CD14-positive monocyte (primary cell): ENCODE data around the gene PRPF38B. TPM values are rescaled to one million over a fixed set of nuclear protein-coding genes. Genes with fewer than 3 reads are reported as not detected.
A peak's percentile ranks its signal among the peaks of the same experiment; 100 is the strongest.

ENCODE experiments used
- DNase-seq, 3 donors: peaks; one replicate each; pipeline ENCODE4 v3.0.0-alpha.2; 2011 to 2022
- H2AFZ ChIP-seq: 2 replicates; pipeline ENCODE4 v1.6.0; 2012; ENCODE audit warnings: mild to moderate bottlenecking, low read depth, low read length, inconsistent platforms; ENCODE audit not compliant: insufficient read depth, poor library complexity, severe bottlenecking
- H3K27ac ChIP-seq, 2 donors: 1 replicate in 1 of 2; 2 replicates in 1 of 2; pipeline ENCODE4 v1.5.1; 2012 to 2013; ENCODE audit warnings: low read length in 2 of 2, control low read depth in 1 of 2, inconsistent platforms in 1 of 2, low read depth in 1 of 2, mild to moderate bottlenecking in 1 of 2
- H3K27me3 ChIP-seq, 2 donors: one replicate each; pipeline versions ENCODE4 v1.6.0 to v1.6.1; 2011 to 2013; ENCODE audit warnings: low read length in 2 of 2; ENCODE audit not compliant: control insufficient read depth in 2 of 2, insufficient read depth in 2 of 2
- H3K36me3 ChIP-seq, 2 donors: replicated peaks in 1 of 2; 1 replicate in 1 of 2; 2 replicates in 1 of 2; pipeline versions ENCODE4 v1.5.1 to v1.6.1; 2012 to 2013; ENCODE audit warnings: low read length in 2 of 2, control low read depth in 1 of 2, inconsistent platforms in 1 of 2, mild to moderate bottlenecking in 1 of 2; ENCODE audit not compliant: insufficient read depth in 2 of 2, control insufficient read depth in 1 of 2
- H3K4me1 ChIP-seq, 2 donors: 1 replicate in 1 of 2; 2 replicates in 1 of 2; pipeline versions ENCODE4 v1.5.1 to v1.6.1; 2012 to 2013; ENCODE audit warnings: low read length in 2 of 2, control low read depth in 1 of 2, inconsistent platforms in 1 of 2, mild to moderate bottlenecking in 1 of 2, moderate library complexity in 1 of 2; ENCODE audit not compliant: insufficient read depth in 2 of 2, control insufficient read depth in 1 of 2
- H3K4me2 ChIP-seq: replicated peaks from 2 replicates; pipeline ENCODE3; 2012; ENCODE audit warnings: low read length, moderate library complexity, mild to moderate bottlenecking; ENCODE audit not compliant: poor library complexity, severe bottlenecking; ENCODE audit errors: extremely low read depth
- H3K4me3 ChIP-seq, 3 experiments: fragments of 200-600 bp in 1 of 3; sonication (generic) in 1 of 3; replicated peaks in 1 of 3; 1 replicate in 2 of 3; 2 replicates in 1 of 3; pipeline ENCODE4 v1.5.1; 2011 to 2013; ENCODE audit warnings: low read length in 3 of 3, mild to moderate bottlenecking in 3 of 3, control low read depth in 2 of 3, low read depth in 2 of 3, inconsistent platforms in 1 of 3, moderate library complexity in 1 of 3
- H3K79me2 ChIP-seq: 2 replicates; pipeline ENCODE4 v1.6.0; 2012; ENCODE audit warnings: mild to moderate bottlenecking, control low read depth, inconsistent platforms, low read length, moderate library complexity; ENCODE audit not compliant: insufficient read depth
- H3K9ac ChIP-seq: 2 replicates; pipeline ENCODE4 v1.6.0; 2017; ENCODE audit warnings: low read length, mild to moderate bottlenecking; ENCODE audit not compliant: insufficient read depth, poor library complexity, severe bottlenecking
- H3K9me3 ChIP-seq, 2 donors: replicated peaks in 1 of 2; 1 replicate in 1 of 2; 2 replicates in 1 of 2; pipeline versions ENCODE4 v1.5.1 to v1.6.1; 2012 to 2013; ENCODE audit warnings: low read length in 2 of 2, control low read depth in 1 of 2; ENCODE audit not compliant: control insufficient read depth in 1 of 2, insufficient read depth in 1 of 2
- H4K20me1 ChIP-seq: 2 replicates; pipeline ENCODE4 v1.6.0; 2012; ENCODE audit warnings: mild to moderate bottlenecking, low read length, control low read depth, moderate library complexity; ENCODE audit not compliant: insufficient read depth
- H3K27ac Mint-ChIP-seq, 7 donors: one replicate each; pipeline ENCODE4 v1.8.0; 2020; ENCODE audit warnings: mild to moderate bottlenecking in 7 of 7, mixed read lengths in 7 of 7, moderate library complexity in 6 of 7, inconsistent platforms in 2 of 7
- H3K27me3 Mint-ChIP-seq, 3 donors: one replicate each; pipeline ENCODE4 v1.8.0; 2021 to 2022; ENCODE audit warnings: low read depth in 3 of 3, mild to moderate bottlenecking in 3 of 3, mixed read lengths in 3 of 3, moderate library complexity in 3 of 3, inconsistent platforms in 1 of 3
- H3K36me3 Mint-ChIP-seq, 2 donors: one replicate each; pipeline ENCODE4 v1.8.0; 2020; ENCODE audit warnings: mixed read lengths in 2 of 2, inconsistent platforms in 1 of 2, mild to moderate bottlenecking in 1 of 2
- H3K4me1 Mint-ChIP-seq: one replicate; pipeline ENCODE4 v1.8.0; 2020; ENCODE audit warnings: mild to moderate bottlenecking, mixed read lengths
- H3K4me3 Mint-ChIP-seq, 2 donors: one replicate each; pipeline ENCODE4 v1.8.0; 2020; ENCODE audit warnings: mild to moderate bottlenecking in 2 of 2, mixed read lengths in 2 of 2, moderate library complexity in 1 of 2
- H3K9me3 Mint-ChIP-seq, 7 donors: one replicate each; pipeline ENCODE4 v1.8.0; 2020 to 2022; ENCODE audit warnings: mixed read lengths in 7 of 7, mild to moderate bottlenecking in 6 of 7, moderate library complexity in 6 of 7, inconsistent platforms in 2 of 7
- WGBS: methylation state at CpG from one replicate; pipeline ENCODE4 v1.1.5; 2013; ENCODE audit warnings: missing lambda C conversion rate; ENCODE audit not compliant: insufficient coverage; 5-methylcytosine and 5-hydroxymethylcytosine counted together
- intact Hi-C, 2 donors: fragments of 100-400 bp; cut with micrococcal nuclease; formaldehyde crosslinking; loops; one replicate each; pipeline versions ENCODE4 v1.15.0 to v1.15.1; 2023
- polyA plus RNA-seq, 3 donors: library from polyadenylated mRNA; depleted of rRNA in 1 of 3; unstranded in 2 of 3; stranded (reverse) in 1 of 3; fragments of 300-500 nt in 2 of 3; fragments of >200 nt in 1 of 3; fragmentation: Illumina TruSeq in 2 of 3; gene quantifications; 1 replicate in 2 of 3; 2 replicates in 1 of 3; pipeline ENCODE4 v1.2.3, GENCODE V29; 2012 to 2021
- TF ChIP-seq, protein P1 (sequence below): fragments of 200-600 bp; IDR thresholded peaks from one replicate; pipeline ENCODE4 v1.8.0; 2022; ENCODE audit warnings: antibody characterized with exemption, mild to moderate bottlenecking

Gene PRPF38B
- polyA plus RNA-seq, 3 donors = 4.9 to 29.9 (median 8.3) TPM

DNA sequence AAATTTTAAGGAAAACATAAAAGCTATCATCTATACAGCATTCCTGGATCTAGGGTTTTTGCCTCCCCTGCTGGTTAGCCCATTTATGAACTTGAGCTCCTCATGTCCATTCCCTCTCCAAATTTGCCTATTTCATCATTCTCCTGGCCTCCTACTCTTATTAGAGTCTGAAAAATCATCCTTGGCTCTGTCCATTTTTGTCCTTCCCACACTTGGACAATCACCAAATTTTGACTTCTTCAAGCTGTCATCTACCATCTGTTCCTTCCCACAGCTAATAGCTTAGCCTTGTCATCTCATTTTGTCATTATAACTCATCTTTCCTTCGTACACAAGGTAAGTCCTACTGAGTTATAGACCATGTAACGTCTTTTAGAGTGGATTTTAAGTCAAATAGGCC, 29.0 kb upstream of the PRPF38B start:
- no peaks in the 10 kb centered on the region for H3K27me3 Mint-ChIP-seq
- H3K4me1 Mint-ChIP-seq = peaks cover 30% of the 10 kb centered on the region
- intact Hi-C loops = no loop called here
- Histone ChIP-seq H3K9me3 (no peaks in the 10 kb centered on the region), H3K36me3 (no peaks in the 10 kb centered on the region), H3K4me1 (peaks cover 20 to 25% of the 10 kb centered on the region in 2 donors), H3K27me3 (no peaks in the 10 kb centered on the region), H4K20me1 (no peaks in the 10 kb centered on the region), H3K9ac (no peak overlapping the region), H2AFZ (no peak overlapping the region), H3K4me2 (no peak overlapping the region), H3K4me3 (no peak overlapping the region), H3K27ac (no peak overlapping the region), H3K79me2 (peaks cover 7% of the 10 kb centered on the region)
- peaks cover 0 to 5% (median 0%) of the 10 kb centered on the region in 7 donors for H3K9me3 Mint-ChIP-seq
- no peak for DNase-seq
- peaks cover 0 to 2% of the 10 kb centered on the region in 2 donors for H3K36me3 Mint-ChIP-seq
- no CpG with 5 or more reads among the region's 2 CpGs for WGBS
- TF ChIP-seq, protein P1, sequence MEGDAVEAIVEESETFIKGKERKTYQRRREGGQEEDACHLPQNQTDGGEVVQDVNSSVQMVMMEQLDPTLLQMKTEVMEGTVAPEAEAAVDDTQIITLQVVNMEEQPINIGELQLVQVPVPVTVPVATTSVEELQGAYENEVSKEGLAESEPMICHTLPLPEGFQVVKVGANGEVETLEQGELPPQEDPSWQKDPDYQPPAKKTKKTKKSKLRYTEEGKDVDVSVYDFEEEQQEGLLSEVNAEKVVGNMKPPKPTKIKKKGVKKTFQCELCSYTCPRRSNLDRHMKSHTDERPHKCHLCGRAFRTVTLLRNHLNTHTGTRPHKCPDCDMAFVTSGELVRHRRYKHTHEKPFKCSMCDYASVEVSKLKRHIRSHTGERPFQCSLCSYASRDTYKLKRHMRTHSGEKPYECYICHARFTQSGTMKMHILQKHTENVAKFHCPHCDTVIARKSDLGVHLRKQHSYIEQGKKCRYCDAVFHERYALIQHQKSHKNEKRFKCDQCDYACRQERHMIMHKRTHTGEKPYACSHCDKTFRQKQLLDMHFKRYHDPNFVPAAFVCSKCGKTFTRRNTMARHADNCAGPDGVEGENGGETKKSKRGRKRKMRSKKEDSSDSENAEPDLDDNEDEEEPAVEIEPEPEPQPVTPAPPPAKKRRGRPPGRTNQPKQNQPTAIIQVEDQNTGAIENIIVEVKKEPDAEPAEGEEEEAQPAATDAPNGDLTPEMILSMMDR = no peak
- peak overlapping the region in 1 of 7 donors; percentile 15 for H3K27ac Mint-ChIP-seq
- no peak overlapping the region for H3K4me3 Mint-ChIP-seq

DNA sequence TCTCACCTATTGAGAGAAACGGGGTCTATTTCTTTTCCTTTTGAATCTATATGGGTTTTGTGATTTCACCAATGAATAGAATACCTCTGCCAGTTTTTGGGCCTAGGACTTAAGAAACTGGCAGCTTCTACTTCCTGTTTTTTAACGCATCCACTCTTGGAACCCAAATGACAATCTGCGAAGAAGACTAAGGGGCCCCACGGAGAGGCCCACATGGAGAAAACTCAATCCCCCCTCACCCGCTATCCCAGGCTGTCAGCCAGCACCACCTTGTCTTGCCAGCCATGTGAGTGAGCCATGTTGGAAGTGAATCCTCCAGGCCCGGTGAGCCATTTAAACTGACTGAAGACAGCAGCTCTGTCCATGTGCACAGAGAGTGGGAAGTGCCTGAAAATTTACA, 27.6 kb upstream of the PRPF38B start:
- H3K4me1 Mint-ChIP-seq = peaks cover 28% of the 10 kb centered on the region
- WGBS = 20% methylated on average over 3 of the region's 6 CpGs
- no peaks in the 10 kb centered on the region for H3K27me3 Mint-ChIP-seq
- DNase-seq = peak in 2 of 3 donors; percentile 21 to 33
- H3K27me3 ChIP-seq = no peaks in the 10 kb centered on the region
- H3K36me3 Mint-ChIP-seq = peaks cover 0 to 2% of the 10 kb centered on the region in 2 donors
- intact Hi-C loops = no loop called here
- peak overlapping the region; percentile 36 for H3K4me2 ChIP-seq
- peak overlapping the region; percentile 60 to 70 for H3K4me3 Mint-ChIP-seq
- TF ChIP-seq, protein P1 = no peak
- no peak overlapping the region for H3K9ac ChIP-seq
- peak overlapping the region in 5 of 7 donors; percentile 35 to 86 (median 56) for H3K27ac Mint-ChIP-seq
- peak overlapping the region; percentile 33 to 54 for H3K27ac ChIP-seq
- H4K20me1 ChIP-seq = no peaks in the 10 kb centered on the region
- H3K4me3 ChIP-seq = no peak overlapping the region
- peaks cover 20 to 25% of the 10 kb centered on the region in 2 donors for H3K4me1 ChIP-seq
- H3K36me3 ChIP-seq = no peaks in the 10 kb centered on the region
- peaks cover 4% of the 10 kb centered on the region for H3K79me2 ChIP-seq
- peak overlapping the region; percentile 76 for H2AFZ ChIP-seq
- H3K9me3 ChIP-seq = no peaks in the 10 kb centered on the region
- H3K9me3 Mint-ChIP-seq = peaks cover 0 to 8% (median 0%) of the 10 kb centered on the region in 7 donors
